Esophagus squamous epithelium (tissue), 5 donors: Measurements from ENCODE around the gene PHLDA2. TPM values are rescaled to one million over a fixed set of nuclear protein-coding genes. Genes with fewer than 3 reads are reported as not detected.

Experiments used
- DNase-seq: peaks from one replicate; lab custom pipeline; 2025; lab: John Stamatoyannopoulos, UW
- H3K27ac ChIP-seq, 4 donors: fragments of 200-600 bp; sonication (generic); one replicate each; pipeline ENCODE4 v1.5.1; 2016 to 2019; ENCODE audit warnings: mild to moderate bottlenecking in 1 of 4
- H3K27me3 ChIP-seq, 4 donors: fragments of 200-600 bp; sonication (generic); 1 replicate in 3 of 4; 2 replicates in 1 of 4; pipeline versions ENCODE4 v1.5.1 to v1.6.0; 2017 to 2021; ENCODE audit warnings: antibody characterized with exemption in 1 of 4
- H3K36me3 ChIP-seq, 3 donors: fragments of 200-600 bp; sonication (generic); one replicate each; pipeline ENCODE4 v1.5.1; 2016 to 2019
- H3K4me1 ChIP-seq, 3 donors: fragments of 200-600 bp; sonication (generic); one replicate each; pipeline ENCODE4 v1.5.1; 2017 to 2019
- H3K4me3 ChIP-seq, 4 donors: fragments of 200-600 bp; sonication (generic); 1 replicate in 3 of 4; 2 replicates in 1 of 4; pipeline ENCODE4 v1.5.1; 2016 to 2019; ENCODE audit warnings: mild to moderate bottlenecking in 2 of 4, moderate library complexity in 1 of 4
- H3K9me3 ChIP-seq, 3 donors: fragments of 200-600 bp; sonication (generic); one replicate each; pipeline ENCODE4 v1.5.1; 2016 to 2019
- CTCF ChIP-seq, 6 experiments: fragments of 450-650 bp in 4 of 6; fragments of 200-600 bp in 2 of 6; sonication (generic) in 2 of 6; IDR thresholded peaks; one replicate each; pipeline ENCODE4 v1.5.1; 2016 to 2019; ENCODE audit warnings: antibody characterized with exemption in 6 of 6, mild to moderate bottlenecking in 4 of 6, moderate library complexity in 4 of 6
- POLR2A ChIP-seq, 4 donors: fragments of 450-650 bp; IDR thresholded peaks; one replicate each; pipeline ENCODE4 v1.6.1; 2017; ENCODE audit warnings: antibody characterized with exemption in 4 of 4, mild to moderate bottlenecking in 4 of 4, moderate library complexity in 3 of 4
- WGBS, 2 donors: methylation state at CpG; one replicate each; pipeline ENCODE4 v1.1.5; 2018; 5-methylcytosine and 5-hydroxymethylcytosine counted together
- intact Hi-C: fragments of 100-400 bp; cut with DNase I; formaldehyde crosslinking; loops from one replicate; pipeline ENCODE4 v1.15.0; 2022
- total RNA-seq, 4 donors: library from RNA; depleted of rRNA; stranded (reverse); fragments of >200 nt; gene quantifications; one replicate each; pipeline ENCODE4 v1.1.0, GENCODE V29; 2016
- donor health status: DM: yes; HTN: yes; CAD: no.

The PHLDA2 gene
- 10 to 100 TPM; 10.2 to 39.2 (median 22.5) TPM for total RNA-seq

- peak in 2 of 4 donors; percentile 80 to 81 for TF ChIP-seq POLR2A (IDR thresholded peaks at IDR 0.05)
- TF ChIP-seq CTCF (IDR thresholded peaks at IDR 0.05), result peak in 1 of 6 experiments; percentile 21
- intact Hi-C loops, result no loop called here
- 0 to 12% methylated on average over 4 to 5 of the region's 113 CpGs for WGBS, 2 donors
- peaks cover 38 to 73% (median 38%) of the 10 kb centered on the region in 3 donors for H3K4me1 ChIP-seq
- no peaks in the 10 kb centered on the region for H3K9me3 ChIP-seq
- H3K27ac ChIP-seq, result peak within 1 kb of the TSS; percentile 81 to 93 (median 88)
- peaks cover 0 to 37% (median 0%) of the 10 kb centered on the region in 4 donors for H3K27me3 ChIP-seq
- peak within 1 kb of the TSS; percentile 50 to 79 (median 69) for H3K4me3 ChIP-seq
- H3K36me3 ChIP-seq, result no peaks in the 10 kb centered on the region
- DNase-seq, result no peak
These were observed at the start of gene PHLDA2 for GRCh38 chr11:2928605-2929530. Gene PHLDA2, minus strand, starts transcription at chr11:2929420. Its CDS starts 56 bp downstream, at chr11:2929364.

- 46 to 61% methylated on average over 7 of the region's 7 CpGs for WGBS, 2 donors
- TF ChIP-seq CTCF (IDR thresholded peaks at IDR 0.05), result no peak
- no peak for TF ChIP-seq POLR2A (IDR thresholded peaks at IDR 0.05)
- peaks cover 9 to 74% (median 40%) of the 10 kb centered on the region in 3 donors for H3K36me3 ChIP-seq
- H3K27me3 ChIP-seq, result no peaks in the 10 kb centered on the region
- no peaks in the 10 kb centered on the region for H3K9me3 ChIP-seq
- H3K27ac ChIP-seq, result no peak overlapping the region
- intact Hi-C loops, result no loop called here
- DNase-seq, result no peak
- H3K4me1 ChIP-seq, result peaks cover 0 to 40% (median 7%) of the 10 kb centered on the region in 3 donors
- H3K4me3 ChIP-seq, result no peak overlapping the region
These were observed 47.9 kb upstream of the PHLDA2 start for GRCh38 chr11:2977113-2977512.

- 79 to 86% methylated on average over 6 of the region's 6 CpGs for WGBS, 2 donors
- intact Hi-C loops, result no loop called here
- TF ChIP-seq CTCF (IDR thresholded peaks at IDR 0.05) (no peak), POLR2A (IDR thresholded peaks at IDR 0.05) (no peak)
- H3K36me3 ChIP-seq, result peaks cover 9 to 80% (median 47%) of the 10 kb centered on the region in 3 donors
- DNase-seq, result no peak
- H3K9me3 ChIP-seq, result no peaks in the 10 kb centered on the region
- no peaks in the 10 kb centered on the region for H3K27me3 ChIP-seq
- no peak overlapping the region for H3K27ac ChIP-seq
- H3K4me3 ChIP-seq, result no peak overlapping the region
- H3K4me1 ChIP-seq, result peaks cover 0 to 33% (median 3%) of the 10 kb centered on the region in 3 donors
These were observed 47.3 kb upstream of the PHLDA2 start for GRCh38 chr11:2976294-2977063.

GRCh38 chr11:2975594-2975993, 46.4 kb upstream of the PHLDA2 start:
- Histone ChIP-seq H3K36me3 (peaks cover 9 to 89% (median 55%) of the 10 kb centered on the region in 3 donors), H3K27me3 (no peaks in the 10 kb centered on the region), H3K4me1 (peaks cover 0 to 24% (median 3%) of the 10 kb centered on the region in 3 donors), H3K27ac (no peak overlapping the region), H3K9me3 (no peaks in the 10 kb centered on the region), H3K4me3 (no peak overlapping the region)
- TF ChIP-seq POLR2A (IDR thresholded peaks at IDR 0.05), result no peak
- peak in 5 of 6 experiments; percentile 15 to 66 (median 43) for TF ChIP-seq CTCF (IDR thresholded peaks at IDR 0.05)
- WGBS, 2 donors, result 72 to 81% methylated on average over 3 to 4 of the region's 4 CpGs
- intact Hi-C loops, result no loop called here
- no peak for DNase-seq
